Measurements from ENCODE around the gene NSDHL.

GRCh38 chrX:152907084-152907651 lies 76.3 kb downstream of the NSDHL start:
- no peak for TF ChIP-seq MAX (IDR thresholded peaks at IDR 0.05)
- no peak for TF ChIP-seq POLR2A (IDR thresholded peaks at IDR 0.05; ENCODE audit: low read length)
- no peak for TF ChIP-seq CTCF (IDR thresholded peaks at IDR 0.05)
- TF ChIP-seq HOXB13 (CRISPR knock-in tag; IDR thresholded peaks at IDR 0.05; ENCODE audit: low read depth): no peak
- TF ChIP-seq ZNF302 (CRISPR knock-in tag; IDR thresholded peaks at IDR 0.05): no peak
- no peak for TF ChIP-seq CHD4 (IDR thresholded peaks at IDR 0.05; ENCODE audit: borderline replicate concordance)
- TF ChIP-seq RCOR1 (IDR thresholded peaks at IDR 0.05; ENCODE audit: low read depth, low read length): no peak
- TF ChIP-seq HDAC2 (IDR thresholded peaks at IDR 0.05): no peak
- no peak for TF ChIP-seq JUN (IDR thresholded peaks at IDR 0.05)
